Measurements from ENCODE around the gene HLA-DMA. TPM values are rescaled to one million over a fixed set of nuclear protein-coding genes. Genes with fewer than 3 reads are reported as not detected.

Gene HLA-DMA
- total and polyA plus RNA-seq, 2 of the 13 experiments (the other 11 are each of a cell fraction or from before 2014, with no cell fraction given): 0.70 to 0.71 TPM

DNA sequence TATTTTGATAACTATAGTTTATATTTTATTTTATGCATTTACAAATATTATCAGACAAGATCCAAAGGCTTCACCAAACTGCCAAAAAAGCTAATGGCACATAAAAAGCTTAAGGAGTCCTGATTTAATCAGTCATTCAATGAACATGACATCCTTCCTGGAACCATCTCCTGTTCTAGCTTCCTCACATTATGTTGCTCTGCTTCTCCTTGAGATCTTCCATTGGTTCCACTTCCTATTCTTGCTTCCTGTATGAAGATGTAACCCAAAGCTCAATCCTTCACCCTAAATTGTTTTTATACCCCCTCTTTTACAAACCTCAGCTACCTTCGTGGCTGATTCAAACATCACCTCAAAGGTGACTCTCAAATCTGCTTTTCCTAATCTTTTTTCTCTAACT, 11.0 kb upstream of the HLA-DMA start (continued):
- no peak for TF ChIP-seq ZBED4 (CRISPR knock-in tag; IDR thresholded peaks at IDR 0.05; ENCODE audit: borderline replicate concordance)
- no peak for TF ChIP-seq ZBTB8A (CRISPR knock-in tag; IDR thresholded peaks at IDR 0.05; ENCODE audit: borderline replicate concordance, low read depth)
- TF ChIP-seq NFIB (CRISPR knock-in tag; IDR thresholded peaks at IDR 0.05; ENCODE audit: borderline replicate concordance): no peak
- no peak for TF ChIP-seq ETV5 (CRISPR knock-in tag; IDR thresholded peaks at IDR 0.05; ENCODE audit: borderline replicate concordance)

GRCh38 chr6:32962213-32962826, 9.4 kb upstream of the HLA-DMA start:
- no peak overlapping the region for H2AFZ ChIP-seq (ENCODE audit: low read length)
- peaks cover 23% of the 10 kb centered on the region for H3K4me1 ChIP-seq (ENCODE audit: insufficient read depth, low read length)
- POLR2A ChIA-PET: interaction anchor here (2.6 kb wide), 1 partner anchor 10 kb away, joined by 8 read pairs; no protein-coding TSS in a partner anchor
- no peak overlapping the region for H3K4me2 ChIP-seq (ENCODE audit: low read depth, low read length)
- TF ChIP-seq, protein P1, sequence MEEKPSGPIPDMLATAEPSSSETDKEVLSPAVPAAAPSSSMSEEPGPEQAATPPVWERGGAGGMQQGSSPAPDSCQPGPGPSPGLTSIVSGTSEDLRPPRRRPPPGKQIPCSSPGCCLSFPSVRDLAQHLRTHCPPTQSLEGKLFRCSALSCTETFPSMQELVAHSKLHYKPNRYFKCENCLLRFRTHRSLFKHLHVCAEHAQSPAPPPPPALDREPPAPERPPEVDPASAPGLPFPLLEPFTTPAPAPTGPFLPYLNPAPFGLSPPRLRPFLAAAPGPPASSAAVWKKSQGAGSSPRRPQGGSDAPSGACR (CRISPR knock-in tag; IDR thresholded peaks at IDR 0.05): no peak
- TF ChIP-seq, protein P2, sequence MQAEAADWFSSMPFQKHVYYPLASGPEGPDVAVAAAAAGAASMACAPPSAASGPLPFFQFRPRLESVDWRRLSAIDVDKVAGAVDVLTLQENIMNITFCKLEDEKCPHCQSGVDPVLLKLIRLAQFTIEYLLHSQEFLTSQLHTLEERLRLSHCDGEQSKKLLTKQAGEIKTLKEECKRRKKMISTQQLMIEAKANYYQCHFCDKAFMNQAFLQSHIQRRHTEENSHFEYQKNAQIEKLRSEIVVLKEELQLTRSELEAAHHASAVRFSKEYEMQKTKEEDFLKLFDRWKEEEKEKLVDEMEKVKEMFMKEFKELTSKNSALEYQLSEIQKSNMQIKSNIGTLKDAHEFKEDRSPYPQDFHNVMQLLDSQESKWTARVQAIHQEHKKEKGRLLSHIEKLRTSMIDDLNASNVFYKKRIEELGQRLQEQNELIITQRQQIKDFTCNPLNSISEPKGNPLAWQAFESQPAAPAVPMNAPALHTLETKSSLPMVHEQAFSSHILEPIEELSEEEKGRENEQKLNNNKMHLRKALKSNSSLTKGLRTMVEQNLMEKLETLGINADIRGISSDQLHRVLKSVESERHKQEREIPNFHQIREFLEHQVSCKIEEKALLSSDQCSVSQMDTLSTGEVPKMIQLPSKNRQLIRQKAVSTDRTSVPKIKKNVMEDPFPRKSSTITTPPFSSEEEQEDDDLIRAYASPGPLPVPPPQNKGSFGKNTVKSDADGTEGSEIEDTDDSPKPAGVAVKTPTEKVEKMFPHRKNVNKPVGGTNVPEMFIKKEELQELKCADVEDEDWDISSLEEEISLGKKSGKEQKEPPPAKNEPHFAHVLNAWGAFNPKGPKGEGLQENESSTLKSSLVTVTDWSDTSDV (CRISPR knock-in tag; IDR thresholded peaks at IDR 0.05): no peak
- TF ChIP-seq ADNP (CRISPR knock-in tag; IDR thresholded peaks at IDR 0.05): no peak
- TF ChIP-seq ZBTB20 (CRISPR knock-in tag; IDR thresholded peaks at IDR 0.05; ENCODE audit: borderline replicate concordance, low read depth): no peak
- TF ChIP-seq ZBTB7A (CRISPR knock-in tag; IDR thresholded peaks at IDR 0.05): no peak
- no peak for TF ChIP-seq ZNF788 (CRISPR knock-in tag; IDR thresholded peaks at IDR 0.05; ENCODE audit: borderline replicate concordance)
- no peak for TF ChIP-seq SMARCC2 (IDR thresholded peaks at IDR 0.05)
- no peak for TF ChIP-seq SP1 (IDR thresholded peaks at IDR 0.05)
- TF ChIP-seq SP1 (CRISPR knock-in tag; IDR thresholded peaks at IDR 0.05): no peak
- no peak for TF ChIP-seq ATF1 (CRISPR knock-in tag; IDR thresholded peaks at IDR 0.05)
- no peak for TF ChIP-seq TBL1XR1 (IDR thresholded peaks at IDR 0.05; ENCODE audit: borderline replicate concordance, low read length, partially characterized antibody)
- H3K9ac ChIP-seq (ENCODE audit: insufficient read depth, low read depth, low read length): no peak overlapping the region
- no peak for DNase-seq (ENCODE audit: low spot score)
- no peaks in the 10 kb centered on the region for H3K9me3 ChIP-seq (ENCODE audit: low read length)
- FAIRE-seq: no peak
- H3K27ac ChIP-seq (ENCODE audit: extremely low read length, insufficient read depth, low read length): no peak overlapping the region
- no peaks in the 10 kb centered on the region for H3K36me3 ChIP-seq (replicated peaks in 1 of 2; ENCODE audit: control insufficient read depth in 1 of 2, insufficient read depth in 2 of 2, low read length in 2 of 2)
- no peak for ATAC-seq
- intact Hi-C loops (cut with micrococcal nuclease; ENCODE audit: unreplicated experiment): no loop called here
- 74% methylated on average over 1 of the region's 1 CpG for WGBS (ENCODE audit: low lambda C conversion rate)
- no peaks in the 10 kb centered on the region for H3K27me3 ChIP-seq (ENCODE audit: control insufficient read depth in 1 of 2, insufficient read depth in 2 of 2, low read length in 2 of 2)
- no TSS peak for BruUV-seq (replicated peaks)
- CTCF ChIA-PET (ENCODE audit: low intra/inter-chr PET ratio, low total read pairs): no interaction called here
- in situ Hi-C loops (cut with HindIII; ENCODE audit: extremely low pct_ligation_motif_present, low pct_unique_long_range_greater_than_20kb): loop anchor here (25.0 kb wide), 1 partner anchor 1050 kb away; the partner anchor contains the start of gene ZBTB12
- H3K79me2 ChIP-seq (ENCODE audit: insufficient read depth, low read length): peaks cover 7% of the 10 kb centered on the region
- no peaks in the 10 kb centered on the region for H4K20me1 ChIP-seq (ENCODE audit: insufficient read depth, low read length)
- no peak overlapping the region for H3K4me3 ChIP-seq (replicated peaks in 1 of 3; ENCODE audit: insufficient read depth in 1 of 3, low read depth in 2 of 3, low read length in 3 of 3)
